PC-3 (cell line): Measurements from ENCODE around the gene TEX52. TPM values are rescaled to one million over a fixed set of nuclear protein-coding genes. Genes with fewer than 3 reads are reported as not detected.

Experiments
- ATAC-seq: fragments of 200-7000 bp; cut with Tn5 transposase; 2 replicates; pipeline ENCODE4 v1.9.1; 2020; ENCODE audit warnings: mild to moderate bottlenecking, moderate library complexity
- BruUV-seq: library from RNA; stranded (reverse); fragments of 400-500 nt; replicated peaks from 2 replicates; lab custom pipeline; 2021; lab: Mats Ljungman, UMichigan
- CTCF ChIA-PET: fragments of 300-600 bp; sonication (Branson Sonifier 250); formaldehyde crosslinking; loops from one replicate; lab custom pipeline; 2022; ENCODE audit warnings: antibody characterized with exemption; lab: Charles Lee
- POLR2A ChIA-PET: fragments of 300-600 bp; sonication (Branson Sonifier 250); formaldehyde crosslinking; loops from one replicate; lab custom pipeline; 2022; ENCODE audit warnings: antibody characterized with exemption; ENCODE audit not compliant: unreplicated experiment; lab: Charles Lee
- DNase-seq: peaks from one replicate; pipeline ENCODE4 v3.0.0-alpha.2; 2015
- H2AFZ ChIP-seq: fragments of 300-600 bp; sonication (generic); 2 replicates; pipeline ENCODE4 v1.6.0; 2016; ENCODE audit warnings: antibody characterized with exemption, low read length
- H3F3A ChIP-seq: fragments of 300-600 bp; sonication (generic); one replicate; pipeline ENCODE4 v1.6.0; 2017; ENCODE audit warnings: antibody characterized with exemption, low read length, control low read depth, mild to moderate bottlenecking; ENCODE audit not compliant: unreplicated experiment
- H3K27ac ChIP-seq: fragments of 300-600 bp; sonication (generic); 2 replicates; pipeline ENCODE4 v1.5.1; 2016; ENCODE audit warnings: mild to moderate bottlenecking, low read length
- H3K27me3 ChIP-seq: fragments of 300-600 bp; sonication (generic); 2 replicates; pipeline ENCODE4 v1.6.1; 2016; ENCODE audit warnings: low read length, mixed read lengths
- H3K36me3 ChIP-seq: fragments of 300-600 bp; sonication (generic); 2 replicates; pipeline ENCODE4 v1.6.1; 2016; ENCODE audit warnings: low read depth, mixed run types, low read length, mixed read lengths
- H3K4me1 ChIP-seq: fragments of 300-600 bp; sonication (generic); 2 replicates; pipeline ENCODE4 v1.5.1; 2016; ENCODE audit warnings: low read length; ENCODE audit not compliant: insufficient read depth
- H3K4me2 ChIP-seq: fragments of 300-600 bp; sonication (generic); 2 replicates; pipeline ENCODE4 v1.6.0; 2016; ENCODE audit warnings: low read length
- H3K4me3 ChIP-seq: fragments of 300-600 bp; sonication (generic); 2 replicates; pipeline ENCODE4 v1.5.1; 2016; ENCODE audit warnings: mild to moderate bottlenecking, low read length, mixed read lengths
- H3K79me2 ChIP-seq: fragments of 300-600 bp; sonication (generic); 2 replicates; pipeline ENCODE4 v1.6.1; 2017; ENCODE audit warnings: low read length, mixed read lengths
- H3K9ac ChIP-seq: fragments of 300-600 bp; sonication (generic); 2 replicates; pipeline ENCODE4 v1.6.0; 2016; ENCODE audit warnings: mild to moderate bottlenecking, low read length
- H3K9me2 ChIP-seq: fragments of 300-600 bp; sonication (generic); replicated peaks from 2 replicates; pipeline ENCODE4 v1.6.1; 2016; ENCODE audit warnings: mixed run types, low read length, mixed read lengths
- H3K9me3 ChIP-seq: fragments of 300-600 bp; sonication (generic); 2 replicates; pipeline ENCODE4 v1.6.1; 2016; ENCODE audit warnings: low read length, mixed read lengths
- H4K20me1 ChIP-seq: fragments of 300-600 bp; sonication (generic); 2 replicates; pipeline ENCODE4 v1.6.1; 2016; ENCODE audit warnings: low read length, mixed read lengths
- EZH2 ChIP-seq: fragments of 300-600 bp; sonication (generic); IDR thresholded peaks from one replicate; pipeline ENCODE4 v1.6.1; 2017; ENCODE audit warnings: antibody characterized with exemption, mild to moderate bottlenecking, low read length; ENCODE audit not compliant: unreplicated experiment
- EZH2phosphoT487 ChIP-seq: fragments of 300-600 bp; sonication (generic); IDR thresholded peaks from 2 replicates; pipeline ENCODE4 v1.6.1; 2018; ENCODE audit warnings: mild to moderate bottlenecking, antibody characterized with exemption, low read length, borderline replicate concordance
- intact Hi-C: fragments of 100-400 bp; cut with micrococcal nuclease; formaldehyde crosslinking; loops from 2 replicates; pipeline ENCODE4 v1.9.0; 2023
- total RNA-seq: library from RNA; depleted of rRNA; stranded (reverse); fragments of >200 nt; gene quantifications from 2 replicates; pipeline ENCODE4 v1.2.3, GENCODE V29; 2014
- TF ChIP-seq, protein P1 (sequence below): fragments of 300-600 bp; sonication (generic); conservative IDR thresholded peaks from 2 replicates; pipeline ENCODE4 v1.5.1; 2017; ENCODE audit warnings: antibody characterized with exemption, low read depth, mild to moderate bottlenecking, low read length

The TEX52 gene
- total RNA-seq, 1 experiment from 2014 or later, result not detected

DNA sequence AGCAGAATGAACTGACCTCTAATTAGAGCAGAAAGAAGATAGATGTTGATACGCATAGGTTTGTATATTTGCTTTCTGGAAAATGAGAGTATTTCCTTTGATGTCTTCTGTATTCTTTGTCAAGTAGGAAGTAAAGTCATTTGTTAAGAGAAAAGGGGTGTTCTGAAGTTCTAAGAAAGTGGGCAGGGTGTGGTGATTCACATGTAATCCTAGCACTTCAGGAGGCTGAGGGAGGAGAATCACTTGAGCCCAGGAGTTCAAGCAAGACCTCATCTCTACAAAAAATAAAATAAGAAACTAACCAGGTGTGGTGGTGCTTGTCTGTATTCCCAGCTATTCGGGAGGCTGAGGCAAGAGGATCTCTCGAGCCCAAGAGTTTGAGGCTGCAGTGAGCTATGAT is 23.0 kb upstream of the TEX52 start:
- Histone ChIP-seq H3K9me2 (no peaks in the 10 kb centered on the region), H3K9me3 (no peaks in the 10 kb centered on the region), H3K4me1 (peaks cover 13% of the 10 kb centered on the region), H3K4me2 (no peak overlapping the region), H3K4me3 (no peak overlapping the region), H4K20me1 (0 out of 2 replicates have a peak, but pooled peaks cover 2% of the 10 kb centered on the region), H3K36me3 (no peaks in the 10 kb centered on the region; the same call in none of the 2 replicates), H3K79me2 (peaks cover 77% of the 10 kb centered on the region), H3F3A (no peaks in the 10 kb centered on the region), H3K27me3 (no peaks in the 10 kb centered on the region), H3K27ac (no peak overlapping the region), H3K9ac (no peak overlapping the region), H2AFZ (no peak overlapping the region)
- no peak for DNase-seq
- ChIA-PET POLR2A (no interaction called here), CTCF (no interaction called here)
- no peak for ATAC-seq
- TF ChIP-seq EZH2phosphoT487, result no peak
- TF ChIP-seq, protein P1, sequence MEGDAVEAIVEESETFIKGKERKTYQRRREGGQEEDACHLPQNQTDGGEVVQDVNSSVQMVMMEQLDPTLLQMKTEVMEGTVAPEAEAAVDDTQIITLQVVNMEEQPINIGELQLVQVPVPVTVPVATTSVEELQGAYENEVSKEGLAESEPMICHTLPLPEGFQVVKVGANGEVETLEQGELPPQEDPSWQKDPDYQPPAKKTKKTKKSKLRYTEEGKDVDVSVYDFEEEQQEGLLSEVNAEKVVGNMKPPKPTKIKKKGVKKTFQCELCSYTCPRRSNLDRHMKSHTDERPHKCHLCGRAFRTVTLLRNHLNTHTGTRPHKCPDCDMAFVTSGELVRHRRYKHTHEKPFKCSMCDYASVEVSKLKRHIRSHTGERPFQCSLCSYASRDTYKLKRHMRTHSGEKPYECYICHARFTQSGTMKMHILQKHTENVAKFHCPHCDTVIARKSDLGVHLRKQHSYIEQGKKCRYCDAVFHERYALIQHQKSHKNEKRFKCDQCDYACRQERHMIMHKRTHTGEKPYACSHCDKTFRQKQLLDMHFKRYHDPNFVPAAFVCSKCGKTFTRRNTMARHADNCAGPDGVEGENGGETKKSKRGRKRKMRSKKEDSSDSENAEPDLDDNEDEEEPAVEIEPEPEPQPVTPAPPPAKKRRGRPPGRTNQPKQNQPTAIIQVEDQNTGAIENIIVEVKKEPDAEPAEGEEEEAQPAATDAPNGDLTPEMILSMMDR, result no peak
- no peak for TF ChIP-seq EZH2
- intact Hi-C loops, result loop anchor here (5.0 kb wide), 1 partner anchor 68 kb away; the partner anchor contains the start of gene ITFG2
- BruUV-seq, result no TSS peak

DNA sequence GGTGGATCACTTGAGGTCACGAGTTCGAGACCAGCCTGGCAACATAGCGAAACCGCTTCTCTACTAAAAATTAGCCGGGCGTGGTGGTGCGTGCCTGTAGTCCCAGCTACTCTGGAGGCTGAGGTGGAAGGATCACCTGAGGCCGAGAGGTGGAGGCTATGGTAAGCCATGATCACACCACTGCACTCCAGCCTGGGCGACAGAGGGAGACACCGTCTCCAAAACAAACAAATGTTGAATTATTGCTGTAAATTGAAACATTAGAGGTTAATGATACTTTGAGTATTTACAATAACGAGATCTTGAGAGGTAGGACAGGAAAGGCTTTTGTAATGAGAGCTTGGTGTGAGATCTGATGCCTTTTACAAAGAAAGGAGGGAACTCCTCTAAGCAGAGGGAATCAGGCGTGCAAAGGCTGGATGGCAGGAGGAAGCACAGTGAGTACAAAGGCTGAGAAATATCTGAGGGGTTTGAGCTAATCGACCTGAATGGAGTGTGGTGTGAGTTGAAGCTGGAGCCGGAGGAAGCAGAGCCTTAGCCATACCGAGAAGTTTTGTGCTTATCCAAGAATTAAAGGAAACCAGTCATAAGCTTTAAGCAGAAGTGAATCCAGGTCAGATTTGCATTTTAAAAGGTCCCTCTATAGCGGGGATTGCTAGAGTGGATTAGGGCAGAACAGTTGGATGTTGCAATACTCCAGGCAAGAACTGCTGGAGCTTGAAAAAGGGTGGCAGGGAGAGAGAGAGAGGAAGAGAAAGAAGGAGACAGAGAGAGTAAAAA is 21.3 kb upstream of the TEX52 start:
- intact Hi-C loops, result loop anchor here (2.0 to 5.0 kb wide), 2 partner anchors 13 to 66 kb away; partner anchors contain the start of genes ITFG2 and TULP3
- Histone ChIP-seq H3K9me2 (no peaks in the 10 kb centered on the region), H4K20me1 (no peaks in the 10 kb centered on the region), H3K27ac (peak overlapping the region; percentile 70), H3K4me1 (peaks cover 13% of the 10 kb centered on the region), H3K27me3 (no peaks in the 10 kb centered on the region), H2AFZ (no peak overlapping the region; the same call in 1 of the 2 replicates), H3F3A (no peaks in the 10 kb centered on the region), H3K79me2 (peaks cover 93% of the 10 kb centered on the region), H3K9me3 (no peaks in the 10 kb centered on the region), H3K36me3 (peaks cover 9% of the 10 kb centered on the region), H3K4me3 (peak overlapping the region; percentile 72), H3K4me2 (peak overlapping the region; percentile 100), H3K9ac (peak overlapping the region; percentile 96)
- ChIA-PET POLR2A (interaction anchor here (0.6 kb wide), 1 partner anchor 109 kb away, joined by 4 read pairs; no protein-coding TSS in a partner anchor), CTCF (no interaction called here)
- ATAC-seq (no peak), DNase-seq (no peak)
- TF ChIP-seq, protein P1, result no peak; the same call in 1 of the 2 replicates
- no peak for TF ChIP-seq EZH2
- no peak for TF ChIP-seq EZH2phosphoT487
- no TSS peak for BruUV-seq
